ENCODE results near the gene PAOX.

Gene PAOX

GRCh38 chr10:133350283-133350949 lies 28.6 kb upstream of the PAOX start:
- no peak for DNase-seq

DNA sequence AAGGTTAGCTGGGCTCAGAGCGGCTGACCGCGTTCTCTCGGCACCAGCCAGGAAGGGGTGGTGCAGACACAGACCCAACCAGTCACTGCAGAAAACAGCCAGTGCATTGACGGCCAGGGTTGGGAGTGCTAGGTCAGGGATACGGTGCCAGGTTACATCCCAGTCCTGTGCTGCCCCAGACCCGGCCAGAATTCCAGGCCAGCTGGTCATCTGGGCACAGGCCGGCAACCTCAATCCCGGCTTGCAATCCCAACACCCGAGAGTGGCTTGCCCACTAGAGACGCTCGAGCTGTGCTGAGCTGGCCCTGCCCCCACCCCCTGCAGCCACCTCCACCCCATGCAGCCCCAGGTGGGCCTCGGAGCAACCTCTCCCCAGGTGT lies 28.1 kb upstream of the PAOX start:
- no peak for DNase-seq

DNA sequence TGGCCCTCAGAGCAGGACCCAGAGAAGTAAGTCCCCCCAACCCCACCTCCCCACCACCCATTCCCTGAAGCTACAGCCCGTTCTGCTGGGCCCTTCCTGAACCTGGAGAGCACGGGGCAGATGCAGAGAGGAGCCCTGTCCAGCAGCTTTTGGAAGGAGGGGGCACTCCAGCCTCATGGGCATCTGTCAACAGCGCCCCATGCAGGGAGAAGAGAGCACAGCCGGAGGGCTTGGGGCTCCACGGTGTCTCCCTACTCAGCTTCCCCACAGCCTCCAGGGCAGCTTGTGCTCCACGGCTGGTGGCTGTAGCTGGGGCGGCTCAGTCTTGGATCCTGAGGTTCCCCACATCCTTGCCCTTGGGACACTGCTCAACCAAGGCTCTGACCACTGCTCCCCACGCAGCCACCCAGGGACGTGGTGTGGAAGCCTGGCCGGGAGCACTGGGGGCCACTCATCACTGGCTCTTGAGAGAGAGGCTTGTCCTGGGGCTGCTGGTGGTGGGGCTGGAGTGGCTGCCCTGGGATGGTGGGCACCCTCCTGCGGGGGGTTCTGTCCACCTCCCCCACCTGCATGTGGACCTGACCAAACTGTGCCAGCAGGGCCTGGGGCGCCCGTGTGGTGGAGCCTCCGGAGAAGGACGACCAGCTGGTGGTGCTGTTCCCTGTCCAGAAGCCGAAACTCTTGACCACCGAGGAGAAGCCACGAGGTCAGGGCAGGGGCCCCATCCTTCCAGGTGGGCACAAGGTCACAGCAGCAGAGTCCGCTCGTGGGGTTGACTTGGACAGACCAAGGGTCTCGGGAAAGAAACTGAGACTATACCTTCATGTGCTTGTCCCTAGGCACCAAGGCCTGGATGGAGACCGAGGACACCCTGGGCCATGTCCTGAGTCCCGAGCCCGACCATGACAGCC lies 27.4 kb upstream of the PAOX start:
- no peak for DNase-seq

DNA sequence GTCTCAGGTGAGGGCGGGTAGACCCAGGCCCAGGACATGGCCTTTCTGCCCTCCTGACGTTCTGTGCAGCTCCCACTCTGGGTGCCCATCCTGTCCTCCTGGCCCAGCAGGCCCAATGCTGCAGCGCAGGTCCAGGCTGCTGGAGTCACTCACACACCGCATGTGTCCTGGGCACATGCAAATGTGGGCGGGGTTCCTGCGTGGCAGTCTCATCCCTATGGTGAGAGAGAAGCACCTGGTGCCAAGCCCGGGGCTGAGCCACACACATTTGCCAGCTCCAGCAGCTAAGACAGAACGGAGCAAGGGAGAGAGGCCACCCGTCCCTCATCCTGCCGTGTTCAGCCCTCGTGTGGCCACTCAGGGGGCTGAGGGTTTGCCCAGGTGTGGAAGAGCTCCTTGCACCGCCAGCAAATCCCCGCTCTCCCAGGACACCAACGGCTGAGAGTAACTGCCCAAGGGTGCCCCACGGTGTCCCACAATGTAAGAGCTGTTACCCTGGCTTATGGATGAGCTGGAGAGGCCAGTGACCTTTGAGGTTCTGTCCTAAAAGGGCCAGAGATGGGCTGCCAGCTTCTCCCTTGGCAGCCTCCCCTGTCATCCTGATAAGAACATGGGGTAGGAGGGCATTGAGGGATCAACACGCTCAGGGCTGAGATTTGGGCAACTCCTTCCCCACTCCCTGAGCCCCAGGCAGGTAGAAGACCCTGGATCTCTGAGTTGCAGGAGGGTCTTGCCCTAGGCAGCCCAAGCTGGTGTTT lies 25.7 kb upstream of the PAOX start:
- no peak for DNase-seq

GRCh38 chr10:133353988-133354605 lies 25.0 kb upstream of the PAOX start:
- DNase-seq, result no peak

DNA sequence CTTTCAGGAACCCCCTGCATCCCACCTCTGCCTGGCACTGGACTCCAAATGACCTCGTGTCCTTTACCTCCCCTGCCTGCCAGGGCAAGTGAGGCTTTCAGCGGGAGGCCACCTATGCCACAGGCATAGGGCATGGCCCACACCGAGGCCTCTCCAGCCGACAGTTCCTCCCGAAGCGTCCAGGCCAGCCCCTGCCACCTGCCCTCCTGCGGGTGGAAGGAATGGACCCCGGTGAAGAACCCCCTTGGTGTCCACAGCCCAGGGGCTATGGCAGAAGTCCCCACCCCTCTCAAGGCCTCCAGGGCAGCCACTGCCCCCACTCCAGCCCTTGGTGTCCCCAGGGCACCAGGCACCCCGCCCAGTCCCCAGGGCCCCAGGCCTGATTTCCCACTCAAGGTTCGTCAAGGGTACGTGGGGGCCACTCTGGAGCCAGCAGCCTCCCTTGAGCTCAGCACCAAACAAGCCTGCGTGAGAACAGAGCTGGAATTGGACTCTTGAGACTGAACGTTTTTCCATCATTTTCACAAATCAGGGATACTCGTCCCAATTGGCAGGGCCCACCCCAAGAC lies 24.3 kb upstream of the PAOX start:
- no peak for DNase-seq

GRCh38 chr10:133355266-133355665 lies 23.8 kb upstream of the PAOX start:
- DNase-seq, result no peak

DNA sequence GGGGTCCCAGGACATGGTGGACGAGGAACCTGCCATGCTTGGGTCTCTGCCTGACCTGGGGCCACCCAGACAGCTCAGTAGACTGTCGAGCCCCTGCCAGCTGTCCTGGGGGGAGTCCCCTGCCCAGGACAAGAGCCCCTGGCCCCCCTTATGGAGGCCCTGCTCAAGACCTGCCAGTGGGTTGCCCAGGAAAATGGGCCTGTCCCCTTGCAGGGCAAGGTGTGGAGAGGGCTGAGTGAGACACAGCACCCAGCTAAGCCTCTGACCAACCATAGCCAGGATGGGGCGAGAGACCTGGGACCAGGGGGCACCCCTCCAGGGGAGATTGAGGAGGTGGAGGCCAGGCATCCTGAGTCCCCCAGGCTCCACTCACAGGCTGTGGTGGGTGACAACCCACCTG lies 23.1 kb upstream of the PAOX start:
- no peak for DNase-seq

- no peak for DNase-seq
These were observed 22.3 kb upstream of the PAOX start for GRCh38 chr10:133356549-133357284.

DNA sequence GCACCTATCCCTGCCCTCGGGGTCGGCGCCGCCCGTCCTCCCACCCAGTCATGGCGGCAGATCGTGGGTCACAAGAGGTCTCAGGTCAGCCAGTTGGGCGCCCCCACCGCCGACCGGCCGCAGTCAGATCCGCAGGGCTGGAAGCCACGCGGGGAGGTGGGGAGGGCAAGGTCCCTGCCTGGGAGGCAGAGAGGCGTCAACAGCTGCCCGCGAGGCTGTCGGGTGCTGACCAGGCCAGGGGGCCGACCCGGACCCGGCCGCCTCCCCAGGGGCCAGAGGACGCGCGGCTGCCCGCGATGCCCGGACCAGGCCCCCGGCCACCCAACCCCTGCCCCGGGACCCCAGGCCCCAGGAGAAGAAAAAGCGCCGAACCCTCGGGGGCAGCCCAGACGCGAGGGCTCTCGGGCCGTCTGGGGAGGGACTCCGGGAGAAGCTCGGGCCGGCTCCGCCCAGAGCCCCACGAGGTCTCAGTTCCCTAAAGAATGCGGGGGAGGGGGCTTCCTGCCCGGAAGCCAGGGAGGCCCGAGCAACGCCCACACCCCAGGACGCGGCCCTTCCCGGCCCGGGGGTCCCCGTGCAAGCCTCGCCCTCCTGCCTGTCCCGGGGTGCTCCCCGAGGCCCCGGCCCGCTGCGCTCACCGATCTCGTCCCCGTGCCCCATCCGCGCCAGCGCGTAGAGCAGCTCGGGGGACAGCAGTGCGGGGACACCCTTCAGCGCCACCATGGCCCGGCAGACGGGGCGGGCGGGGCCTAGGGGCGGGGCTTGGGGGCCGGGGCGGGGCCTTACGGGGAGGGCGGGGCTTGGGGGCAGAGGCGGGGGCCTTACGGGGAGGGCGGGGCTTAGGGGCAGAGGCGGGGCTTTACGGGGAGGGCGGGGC lies 21.5 kb upstream of the PAOX start, which contains the start of gene FUOM:
Gene FUOM (minus strand): TSS at position 735 of the 877 bp plus-strand sequence. CDS start 12 bp downstream, at position 723.
- DNase-seq, result peak; percentile 40

GRCh38 chr10:133358162-133358924 lies 20.7 kb upstream of the PAOX start:
- no peak for DNase-seq

- no peak for DNase-seq
These were observed 20.1 kb upstream of the PAOX start for GRCh38 chr10:133358925-133359310.

GRCh38 chr10:133359554-133359971 lies 19.5 kb upstream of the PAOX start:
- no peak for DNase-seq

DNA sequence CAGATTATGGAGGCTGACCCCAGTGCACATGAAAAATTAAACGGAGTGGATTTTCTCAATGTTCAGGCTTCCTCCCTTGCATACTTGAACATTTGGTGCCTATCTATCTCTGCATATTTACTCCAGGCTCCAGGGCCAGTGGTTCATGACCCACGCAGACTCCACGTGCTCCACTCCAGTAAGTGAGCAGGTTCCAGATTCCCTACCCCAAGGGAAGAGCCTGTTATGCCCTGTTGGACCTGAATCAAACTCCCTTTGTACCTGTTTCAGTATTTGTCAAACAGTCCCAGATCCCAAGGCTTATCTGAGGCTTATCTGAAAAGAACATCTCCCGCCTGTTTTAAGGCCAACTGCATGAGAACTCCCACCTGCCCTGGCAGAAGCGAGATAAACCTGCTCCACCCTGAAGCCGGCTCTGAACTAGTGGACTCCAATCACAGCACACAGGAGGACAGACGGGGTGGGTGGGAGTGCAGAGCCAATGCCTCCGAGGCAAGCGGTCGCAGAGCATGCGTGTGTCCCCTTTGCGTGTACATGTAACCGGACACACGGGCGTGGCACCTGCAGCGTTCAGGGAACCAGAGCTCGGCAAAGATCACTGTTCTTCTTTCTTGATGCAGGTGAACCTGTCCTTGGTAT lies 19.0 kb upstream of the PAOX start:
- DNase-seq, result no peak

DNA sequence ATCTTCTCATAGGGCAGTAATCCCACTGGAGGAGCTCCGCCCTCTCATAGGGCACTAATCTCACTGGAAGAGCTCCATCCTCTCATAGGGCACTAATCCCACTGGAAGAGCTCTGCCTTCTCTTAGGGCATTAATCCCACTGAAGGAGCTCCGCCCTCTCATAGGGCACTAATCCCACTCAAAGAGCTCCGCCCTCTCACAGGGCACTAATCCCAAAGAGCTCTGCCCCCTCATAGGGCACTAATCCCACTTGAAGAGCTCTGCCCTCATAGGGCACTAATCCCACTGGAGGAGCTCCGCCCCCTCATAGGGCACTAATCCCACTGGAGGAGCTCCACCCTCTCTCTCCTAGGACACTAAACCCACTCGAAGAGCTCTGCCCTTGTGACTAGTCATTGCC lies 17.8 kb upstream of the PAOX start:
- no peak for DNase-seq

DNA sequence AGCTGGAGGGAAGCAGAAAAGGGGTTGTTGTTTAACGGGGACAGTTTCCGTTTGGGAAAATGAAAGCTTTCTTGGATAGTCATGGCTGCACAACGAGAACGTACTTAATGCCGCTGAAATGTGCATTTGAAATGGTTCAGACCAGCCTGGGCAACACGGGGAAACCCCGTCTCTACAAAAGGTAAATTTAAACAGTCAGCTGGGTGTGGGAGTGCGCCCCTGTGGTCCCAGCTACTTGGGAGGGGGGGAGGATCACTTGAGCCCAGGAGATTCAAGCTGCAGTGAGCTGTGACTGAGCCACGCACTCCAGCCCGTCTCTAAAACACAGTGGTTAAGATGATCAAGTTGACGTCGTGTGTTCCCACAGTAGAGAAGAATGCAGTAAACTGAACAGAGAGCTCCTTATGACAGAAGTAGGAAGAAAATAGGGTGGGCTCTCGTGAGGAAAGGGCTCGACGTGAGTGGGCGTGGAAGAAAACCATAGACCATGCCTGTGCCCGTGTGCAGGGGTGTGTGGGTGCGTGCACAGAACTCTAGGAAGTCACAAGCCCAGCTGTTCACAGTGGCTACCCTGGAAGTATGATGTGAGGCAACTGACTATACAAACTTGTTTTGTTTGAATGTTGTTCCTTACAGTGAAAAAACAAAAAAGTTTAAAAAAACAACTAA lies 17.2 kb upstream of the PAOX start:
- no peak for DNase-seq

- no peak for DNase-seq
These were observed 16.2 kb upstream of the PAOX start for GRCh38 chr10:133362846-133363245.

DNA sequence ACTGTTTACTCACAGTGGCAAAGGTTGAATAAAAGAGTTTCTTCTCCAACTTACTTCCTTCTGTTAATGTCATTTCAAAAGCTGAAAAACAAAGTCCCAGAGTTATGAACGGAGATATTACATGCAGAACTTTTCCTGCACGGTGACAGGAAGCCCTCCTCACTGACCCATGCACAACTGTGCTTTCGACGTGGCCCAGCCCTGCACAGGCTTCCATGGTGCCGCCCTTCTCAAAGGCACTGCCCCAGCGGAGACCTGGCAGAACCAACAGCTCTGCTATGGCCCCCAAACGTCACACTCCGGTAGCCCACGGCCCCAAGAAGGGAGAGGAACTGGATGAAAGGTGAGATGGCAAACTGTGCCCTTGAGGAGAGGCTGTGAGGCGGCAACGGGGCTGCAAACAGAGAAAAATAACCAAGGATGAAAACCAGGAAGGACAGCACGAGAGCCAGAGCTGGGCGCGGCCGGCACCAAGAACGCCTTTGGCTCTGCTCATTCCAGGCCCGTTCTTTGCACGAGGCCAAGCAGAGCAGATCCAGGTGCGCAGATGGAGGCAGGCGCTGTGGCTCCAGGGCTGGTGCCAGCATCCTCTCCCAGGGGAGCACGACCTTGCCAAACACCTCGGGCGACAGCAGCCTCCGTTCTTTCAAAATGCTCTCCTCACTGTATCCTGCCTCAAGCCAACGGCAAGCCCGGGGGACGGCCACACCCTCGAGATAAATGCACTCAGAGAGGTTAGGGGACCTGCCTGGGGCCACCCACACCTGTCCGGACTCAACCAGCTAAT lies 14.2 kb upstream of the PAOX start:
- DNase-seq, result no peak

Data from midbrain (tissue), 1 donor.